Rectal smooth muscle tissue (tissue), 1 donor: ENCODE results near the gene SYNPO.

Experiments
- H3K27ac ChIP-seq: one replicate; pipeline ENCODE4 v1.7.0; 2013; ENCODE audit warnings: low read depth, low read length, inconsistent platforms
- H3K27me3 ChIP-seq: one replicate; pipeline ENCODE4 v1.7.0; 2013; ENCODE audit warnings: low read length; ENCODE audit not compliant: control insufficient read depth, insufficient read depth
- H3K36me3 ChIP-seq: one replicate; pipeline ENCODE4 v1.7.0; 2013; ENCODE audit warnings: low read length; ENCODE audit not compliant: control insufficient read depth, insufficient read depth
- H3K4me1 ChIP-seq: one replicate; pipeline ENCODE4 v1.7.0; 2013; ENCODE audit warnings: low read length; ENCODE audit not compliant: control insufficient read depth, insufficient read depth
- H3K4me3 ChIP-seq: one replicate; pipeline ENCODE4 v1.7.0; 2013; ENCODE audit warnings: low read length
- H3K9ac ChIP-seq: one replicate; pipeline ENCODE4 v1.7.0; 2013; ENCODE audit warnings: low read length

Gene SYNPO

GRCh38 chr5:150611026-150611425 lies 29.4 kb upstream of the SYNPO start:
- H3K4me3 ChIP-seq: no peak overlapping the region
- H3K27me3 ChIP-seq: no peaks in the 10 kb centered on the region
- H3K4me1 ChIP-seq: peaks cover 13% of the 10 kb centered on the region
- H3K27ac ChIP-seq: no peak overlapping the region
- no peaks in the 10 kb centered on the region for H3K36me3 ChIP-seq
- no peak overlapping the region for H3K9ac ChIP-seq

GRCh38 chr5:150612405-150612804 lies 28.1 kb upstream of the SYNPO start:
- Histone ChIP-seq H3K27ac (no peak overlapping the region), H3K4me3 (no peak overlapping the region), H3K27me3 (no peaks in the 10 kb centered on the region), H3K4me1 (peaks cover 13% of the 10 kb centered on the region), H3K9ac (no peak overlapping the region), H3K36me3 (no peaks in the 10 kb centered on the region)

- no peaks in the 10 kb centered on the region for H3K27me3 ChIP-seq
- no peaks in the 10 kb centered on the region for H3K36me3 ChIP-seq
- no peak overlapping the region for H3K27ac ChIP-seq
- H3K9ac ChIP-seq: no peak overlapping the region
- no peak overlapping the region for H3K4me3 ChIP-seq
- peaks cover 13% of the 10 kb centered on the region for H3K4me1 ChIP-seq
These were observed 27.4 kb upstream of the SYNPO start for GRCh38 chr5:150612905-150613670.

- Histone ChIP-seq H3K27ac (no peak overlapping the region), H3K27me3 (no peaks in the 10 kb centered on the region), H3K36me3 (no peaks in the 10 kb centered on the region), H3K9ac (no peak overlapping the region), H3K4me3 (no peak overlapping the region), H3K4me1 (peaks cover 13% of the 10 kb centered on the region)
These were observed 26.3 kb upstream of the SYNPO start for GRCh38 chr5:150613991-150614660.

GRCh38 chr5:150614661-150615060 lies 25.8 kb upstream of the SYNPO start:
- H3K27me3 ChIP-seq: no peaks in the 10 kb centered on the region
- H3K9ac ChIP-seq: no peak overlapping the region
- H3K27ac ChIP-seq: no peak overlapping the region
- H3K4me1 ChIP-seq: peaks cover 12% of the 10 kb centered on the region
- no peaks in the 10 kb centered on the region for H3K36me3 ChIP-seq
- H3K4me3 ChIP-seq: no peak overlapping the region

GRCh38 chr5:150615141-150615699 lies 25.2 kb upstream of the SYNPO start:
- no peak overlapping the region for H3K27ac ChIP-seq
- H3K4me1 ChIP-seq: peaks cover 10% of the 10 kb centered on the region
- H3K36me3 ChIP-seq: no peaks in the 10 kb centered on the region
- H3K4me3 ChIP-seq: no peak overlapping the region
- H3K27me3 ChIP-seq: no peaks in the 10 kb centered on the region
- no peak overlapping the region for H3K9ac ChIP-seq

- Histone ChIP-seq H3K27me3 (no peaks in the 10 kb centered on the region), H3K4me3 (no peak overlapping the region), H3K27ac (no peak overlapping the region), H3K36me3 (no peaks in the 10 kb centered on the region), H3K4me1 (peaks cover 10% of the 10 kb centered on the region), H3K9ac (no peak overlapping the region)
These were observed 24.4 kb upstream of the SYNPO start for GRCh38 chr5:150616024-150616470.

- H3K9ac ChIP-seq: no peak overlapping the region
- H3K27me3 ChIP-seq: no peaks in the 10 kb centered on the region
- H3K27ac ChIP-seq: no peak overlapping the region
- H3K4me3 ChIP-seq: no peak overlapping the region
- peaks cover 10% of the 10 kb centered on the region for H3K4me1 ChIP-seq
- H3K36me3 ChIP-seq: no peaks in the 10 kb centered on the region
These were observed 24.0 kb upstream of the SYNPO start for GRCh38 chr5:150616506-150616905.

GRCh38 chr5:150618163-150618562 lies 22.3 kb upstream of the SYNPO start:
- no peak overlapping the region for H3K27ac ChIP-seq

GRCh38 chr5:150618588-150619281 lies 21.7 kb upstream of the SYNPO start:
- Histone ChIP-seq H3K27me3 (no peaks in the 10 kb centered on the region), H3K27ac (no peak overlapping the region), H3K4me3 (no peak overlapping the region), H3K9ac (no peak overlapping the region), H3K36me3 (no peaks in the 10 kb centered on the region), H3K4me1 (peaks cover 10% of the 10 kb centered on the region)

More at GRCh38 chr5:150618163-150618562, 22.3 kb upstream of the SYNPO start:
- no peak overlapping the region for H3K4me3 ChIP-seq
- peaks cover 10% of the 10 kb centered on the region for H3K4me1 ChIP-seq
- H3K27me3 ChIP-seq: no peaks in the 10 kb centered on the region
- no peak overlapping the region for H3K9ac ChIP-seq
- no peaks in the 10 kb centered on the region for H3K36me3 ChIP-seq

- H3K4me3 ChIP-seq: no peak overlapping the region
- H3K9ac ChIP-seq: no peak overlapping the region
- H3K27ac ChIP-seq: no peak overlapping the region
- H3K4me1 ChIP-seq: peaks cover 10% of the 10 kb centered on the region
- H3K36me3 ChIP-seq: no peaks in the 10 kb centered on the region
- H3K27me3 ChIP-seq: no peaks in the 10 kb centered on the region
These were observed 20.9 kb upstream of the SYNPO start for GRCh38 chr5:150619359-150620230.
